GM21390 (cell line): ENCODE data around the gene TLL2.

Source experiments
- ATAC-seq: cut with Tn5 transposase; IDR thresholded peaks from one replicate; pipeline ENCODE4 v1.9.1; 2021; ENCODE audit not compliant: unreplicated experiment

TLL2 gene

GRCh38 chr10:96334616-96335526 is 178.9 kb downstream of the TLL2 start:
- no peak for ATAC-seq

- ATAC-seq, result no peak
These were observed 180.6 kb downstream of the TLL2 start for GRCh38 chr10:96333101-96333500.

- no peak for ATAC-seq
These were observed 186.3 kb downstream of the TLL2 start for GRCh38 chr10:96327462-96327861.

GRCh38 chr10:96325719-96326373 is 187.9 kb downstream of the TLL2 start:
- ATAC-seq, result peak; percentile 96

GRCh38 chr10:96324447-96324846 is 189.3 kb downstream of the TLL2 start:
- ATAC-seq, result no peak

GRCh38 chr10:96322275-96322674 is 191.5 kb downstream of the TLL2 start:
- no peak for ATAC-seq

GRCh38 chr10:96321822-96322221 is 191.9 kb downstream of the TLL2 start:
- no peak for ATAC-seq

GRCh38 chr10:96319754-96320474 is 193.8 kb downstream of the TLL2 start:
- no peak for ATAC-seq

- no peak for ATAC-seq
These were observed 196.5 kb downstream of the TLL2 start for GRCh38 chr10:96317067-96317833.
